GM12878 (cell line): ENCODE results near the gene NOTCH3. TPM values are rescaled to one million over a fixed set of nuclear protein-coding genes. Genes with fewer than 3 reads are reported as not detected.
A peak's percentile ranks its signal among the peaks of the same experiment; 100 is the strongest.

Source experiments
- ATF2 ChIP-seq: IDR thresholded peaks from 2 replicates; pipeline ENCODE4 v1.6.1; 2012; ENCODE audit warnings: low read length, inconsistent platforms
- BCL3 ChIP-seq: IDR thresholded peaks from 2 replicates; pipeline ENCODE4 v1.6.1; 2011; ENCODE audit warnings: borderline replicate concordance, low read depth, mild to moderate bottlenecking, moderate library complexity, low read length; ENCODE audit not compliant: insufficient read depth, poor library complexity, severe bottlenecking
- CTCF ChIP-seq, 3 experiments: IDR thresholded peaks in 2 of 3; conservative IDR thresholded peaks in 1 of 3; 2 replicates each; pipeline ENCODE4 v1.5.1; 2011; ENCODE audit warnings: low read depth in 3 of 3, low read length in 3 of 3, mild to moderate bottlenecking in 3 of 3, control low read depth in 2 of 3, moderate library complexity in 2 of 3, inconsistent platforms in 1 of 3, mixed read lengths in 1 of 3; ENCODE audit not compliant: control insufficient read depth in 2 of 3, insufficient read depth in 1 of 3; ENCODE audit errors: extremely low read depth in 1 of 3
- IKZF2 ChIP-seq, 2 experiments: fragments of 450-650 bp; IDR thresholded peaks; 2 replicates each; pipeline ENCODE4 v1.6.1; 2017; ENCODE audit warnings: mild to moderate bottlenecking in 2 of 2, moderate library complexity in 2 of 2
- LARP7 ChIP-seq: fragments of 450-650 bp; IDR thresholded peaks from 2 replicates; pipeline ENCODE4 v1.6.1; 2017; ENCODE audit warnings: mild to moderate bottlenecking
- MTA3 ChIP-seq: IDR thresholded peaks from 2 replicates; pipeline ENCODE4 v1.6.1; 2012; ENCODE audit warnings: low read length, inconsistent platforms, borderline replicate concordance
- MYB ChIP-seq: fragments of 150-350 bp; IDR thresholded peaks from 2 replicates; pipeline ENCODE4 v1.6.1; 2014; ENCODE audit warnings: mild to moderate bottlenecking, low read depth, low read length, borderline replicate concordance
- NBN ChIP-seq: fragments of 450-650 bp; IDR thresholded peaks from 2 replicates; pipeline ENCODE4 v1.6.1; 2016
- RFX5 ChIP-seq: IDR thresholded peaks from 2 replicates; pipeline ENCODE4 v1.6.1; 2011; ENCODE audit warnings: low read depth, low read length, improper control_type of control experiment
- RUNX3 ChIP-seq: IDR thresholded peaks from 2 replicates; pipeline ENCODE4 v1.6.1; 2012; ENCODE audit warnings: low read length, inconsistent platforms
- STAT3 ChIP-seq: IDR thresholded peaks from 2 replicates; pipeline ENCODE4 v1.6.1; 2011; ENCODE audit warnings: low read depth, low read length, improper control_type of control experiment
- TCF3 ChIP-seq: IDR thresholded peaks from 2 replicates; pipeline ENCODE4 v1.6.1; 2012; ENCODE audit warnings: low read depth, mild to moderate bottlenecking, low read length, borderline replicate concordance; ENCODE audit not compliant: insufficient read depth
- USF1 ChIP-seq: IDR thresholded peaks from 2 replicates; pipeline ENCODE4 v1.6.1; 2011; ENCODE audit warnings: borderline replicate concordance, low read depth, mild to moderate bottlenecking, moderate library complexity, mixed read lengths, low read length; ENCODE audit not compliant: insufficient read depth; ENCODE audit errors: extremely low read length
- WRNIP1 ChIP-seq: IDR thresholded peaks from 2 replicates; pipeline ENCODE4 v1.6.1; 2011; ENCODE audit warnings: low read depth, low read length, improper control_type of control experiment, borderline replicate concordance
- ZBTB40 ChIP-seq: fragments of 450-650 bp; IDR thresholded peaks from 2 replicates; pipeline ENCODE4 v1.6.1; 2016; ENCODE audit warnings: mild to moderate bottlenecking, moderate library complexity, borderline replicate concordance
- ZNF622 ChIP-seq: fragments of 450-650 bp; IDR thresholded peaks from 2 replicates; pipeline ENCODE4 v1.6.1; 2017; ENCODE audit warnings: mild to moderate bottlenecking, inconsistent platforms
- polyA plus RNA-seq, 11 experiments: library from polyadenylated mRNA; depleted of rRNA in 4 of 11; unstranded in 6 of 11; stranded (reverse) in 5 of 11; fragments of >200 nt; fragmentation: Nextera tagmentation in 4 of 11; fragmentation: Illumina TruSeq in 1 of 11; extraction: Ambion mirVana in 4 of 11; extraction: Trizol in 1 of 11; gene quantifications; 1 replicate in 1 of 11; 2 replicates in 10 of 11; pipeline versions ENCODE4 v1.2.1 to v1.2.3, GENCODE V29; 2011 to 2016; ENCODE audit warnings: inconsistent platforms in 2 of 11, missing spikeins in 2 of 11, low read depth in 1 of 11
- total RNA-seq, 4 experiments: library from RNA; depleted of rRNA in 3 of 4; stranded (reverse); fragments of >200 nt in 3 of 4; fragmentation: Illumina TruSeq in 1 of 4; extraction: Trizol in 1 of 4; gene quantifications; 2 replicates each; pipeline versions ENCODE4 v1.2.1 to v1.2.3, GENCODE V29; 2013 to 2021

The NOTCH3 gene
- total and polyA plus RNA-seq, 10 of the 15 experiments (the other 5 are each of a cell fraction or from before 2014, with no cell fraction given), result 0.01 to 0.42 (median 0.10) TPM; not detected in 5

DNA sequence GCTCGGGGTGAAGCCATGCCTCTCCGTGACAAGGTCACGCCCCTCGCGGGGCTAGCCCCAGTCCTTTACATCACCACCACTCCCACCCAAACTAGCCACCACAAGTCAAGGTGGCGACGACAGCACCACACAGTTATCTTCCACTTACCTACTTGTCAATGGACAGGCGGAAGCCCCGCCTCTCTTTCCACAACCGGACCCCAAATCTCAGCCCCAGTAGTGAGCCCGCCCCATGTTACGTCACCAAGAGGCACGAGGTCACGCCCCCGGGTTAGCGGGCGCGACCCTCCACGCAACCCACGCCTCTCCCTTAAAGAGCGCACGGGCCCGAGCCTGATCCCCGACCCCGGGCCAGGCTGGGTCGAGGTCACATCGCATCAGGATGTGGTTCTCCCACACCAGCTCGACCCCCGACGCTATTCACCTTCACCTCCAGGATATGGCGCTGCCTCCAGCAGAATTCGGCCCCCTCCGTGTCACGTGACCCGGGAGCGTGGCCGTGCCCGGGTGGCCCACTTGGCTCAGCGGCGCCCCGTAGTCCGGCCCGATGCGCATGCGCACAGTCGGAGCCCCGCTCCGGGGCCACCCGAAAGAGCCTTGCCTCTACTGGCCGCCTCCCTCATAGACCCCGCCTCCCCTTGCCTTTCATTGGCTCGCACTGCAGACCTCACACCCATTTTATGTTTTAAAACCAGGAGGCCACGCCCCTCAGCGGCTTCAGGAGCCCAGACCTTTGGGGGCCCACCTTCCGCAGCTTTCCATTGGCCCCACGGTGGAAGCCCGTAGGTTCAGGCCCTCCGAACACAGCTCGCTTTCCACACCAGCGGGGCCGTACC, 75.3 kb downstream of the NOTCH3 start (continued):
- TF ChIP-seq CTCF (IDR thresholded peaks at IDR 0.05 in 2 of 3, conservative IDR thresholded peaks at IDR 0.05 in 1 of 3; ENCODE audit: control insufficient read depth in 2 of 3, extremely low read depth in 1 of 3, insufficient read depth in 1 of 3, low read depth in 3 of 3, low read length in 3 of 3), result peak in 1 of 3 experiments; percentile 4; a peak in 1 of 6 replicates
- 0 out of 2 replicates have a peak, but pooled peaks have one; percentile 14 for TF ChIP-seq ZBTB40
- TF ChIP-seq MYB, result no peak
- peak; percentile 98 for TF ChIP-seq NBN
- no peak for TF ChIP-seq TCF3
- TF ChIP-seq ATF2, result no peak
- TF ChIP-seq IKZF2 (IDR thresholded peaks at IDR 0.05), result peak; percentile 33 to 50; a peak in 1 of 4 replicates
- TF ChIP-seq STAT3, result no peak
- TF ChIP-seq RUNX3, result 0 out of 2 replicates have a peak, but pooled peaks have one; percentile 9
- peak; percentile 83 for TF ChIP-seq LARP7
- TF ChIP-seq ZNF622, result no peak
- peak; percentile 42; the same call in 1 of the 2 replicates for TF ChIP-seq RFX5
- TF ChIP-seq WRNIP1, result no peak
- TF ChIP-seq USF1, result peak; percentile 97
- TF ChIP-seq BCL3, result no peak
- no peak for TF ChIP-seq MTA3
